AG09309 (cell line): ENCODE data around the gene HSF2BP.

Source experiments
- DNase-seq: peaks from one replicate; pipeline ENCODE4 v3.0.0-alpha.2; 2010; ENCODE audit warnings: low read depth
- H3K4me3 ChIP-seq: 2 replicates; pipeline ENCODE4 v1.5.1; 2011; ENCODE audit warnings: mild to moderate bottlenecking, low read depth, low read length, moderate library complexity; ENCODE audit not compliant: control insufficient read depth
- CTCF ChIP-seq: IDR thresholded peaks from 2 replicates; pipeline ENCODE4 v1.5.1; 2011; ENCODE audit warnings: mild to moderate bottlenecking, low read depth, low read length, inconsistent platforms; ENCODE audit not compliant: insufficient read depth, control insufficient read depth; ENCODE audit errors: missing control alignments

The HSF2BP gene

GRCh38 chr21:43605320-43606215, 53.7 kb downstream of the HSF2BP start:
- no peak for TF ChIP-seq CTCF

GRCh38 chr21:43604505-43605204, 54.6 kb downstream of the HSF2BP start:
- no peak overlapping the region for H3K4me3 ChIP-seq
- TF ChIP-seq CTCF = no peak
- no peak for DNase-seq

More at GRCh38 chr21:43605320-43606215, 53.7 kb downstream of the HSF2BP start:
- H3K4me3 ChIP-seq = no peak overlapping the region
- DNase-seq = no peak

GRCh38 chr21:43603641-43604504, 55.4 kb downstream of the HSF2BP start:
- no peak for TF ChIP-seq CTCF
- no peak for DNase-seq
- H3K4me3 ChIP-seq = no peak overlapping the region

- TF ChIP-seq CTCF = no peak
- H3K4me3 ChIP-seq = no peak overlapping the region
- no peak for DNase-seq
Observed at GRCh38 chr21:43603233-43603626, 56.1 kb downstream of the HSF2BP start.

- DNase-seq = no peak
- H3K4me3 ChIP-seq = no peak overlapping the region
- no peak for TF ChIP-seq CTCF
Observed at GRCh38 chr21:43602266-43603232, 56.7 kb downstream of the HSF2BP start.
